Endometrial microvascular endothelial cells (primary cell): ENCODE results near the gene CLEC16A. TPM values are rescaled to one million over a fixed set of nuclear protein-coding genes. Genes with fewer than 3 reads are reported as not detected.

Experiments
- in situ Hi-C: cut with HindIII; loops from 2 replicates; pipeline ENCODE4 v1.10.0; 2017; ENCODE audit warnings: low sequenced_read_pairs, low pct_unique_long_range_greater_than_20kb; ENCODE audit errors: inconsistent ontology term
- total RNA-seq: library from RNA; depleted of rRNA; stranded (reverse); fragments of >200 nt; gene quantifications from one replicate; pipeline ENCODE4 v1.2.3, GENCODE V29; 2015; ENCODE audit errors: inconsistent ontology term

The CLEC16A gene
- total RNA-seq, 1 donor from 2014 or later = 13.7 TPM

DNA sequence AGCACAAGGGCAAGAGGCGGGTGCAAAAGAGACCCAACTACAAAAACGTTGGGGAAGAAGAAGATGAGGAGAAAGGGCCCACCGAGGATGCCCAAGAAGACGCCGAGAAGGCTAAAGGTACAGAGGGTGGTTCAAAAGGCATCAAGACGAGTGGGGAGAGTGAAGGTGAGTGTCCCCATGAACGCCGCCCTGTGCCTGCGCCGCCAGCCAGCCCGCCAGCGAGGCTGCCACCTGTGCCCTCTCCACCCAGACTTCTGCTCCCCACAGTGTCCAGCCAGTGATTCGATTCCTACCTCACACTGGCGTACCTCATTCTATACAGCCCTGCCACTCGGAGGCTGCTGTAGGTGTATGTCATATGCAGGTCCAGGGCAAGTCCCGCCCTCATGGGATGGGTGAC, 58.8 kb downstream of the CLEC16A start:
- in situ Hi-C loops = no loop called here

DNA sequence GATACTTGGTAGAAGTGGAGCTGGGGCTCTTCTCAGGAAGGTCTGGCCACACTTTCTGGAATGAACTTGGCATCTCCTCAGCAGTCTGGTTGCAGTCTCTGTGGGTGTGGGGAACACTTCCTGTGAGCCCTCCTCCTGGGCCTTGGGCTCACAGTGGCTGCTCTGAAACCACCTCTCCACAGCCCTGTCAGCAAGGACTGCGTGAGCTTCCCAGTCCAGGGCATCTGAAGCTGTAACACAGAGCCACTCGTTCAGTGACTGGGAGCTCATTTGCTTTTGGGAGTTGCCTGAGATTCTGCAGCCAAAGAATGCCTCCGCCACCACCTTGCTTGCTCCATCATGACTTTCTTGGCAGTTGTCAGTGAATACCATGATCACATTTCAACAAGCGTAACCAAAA, 60.0 kb downstream of the CLEC16A start:
- in situ Hi-C loops = no loop called here

DNA sequence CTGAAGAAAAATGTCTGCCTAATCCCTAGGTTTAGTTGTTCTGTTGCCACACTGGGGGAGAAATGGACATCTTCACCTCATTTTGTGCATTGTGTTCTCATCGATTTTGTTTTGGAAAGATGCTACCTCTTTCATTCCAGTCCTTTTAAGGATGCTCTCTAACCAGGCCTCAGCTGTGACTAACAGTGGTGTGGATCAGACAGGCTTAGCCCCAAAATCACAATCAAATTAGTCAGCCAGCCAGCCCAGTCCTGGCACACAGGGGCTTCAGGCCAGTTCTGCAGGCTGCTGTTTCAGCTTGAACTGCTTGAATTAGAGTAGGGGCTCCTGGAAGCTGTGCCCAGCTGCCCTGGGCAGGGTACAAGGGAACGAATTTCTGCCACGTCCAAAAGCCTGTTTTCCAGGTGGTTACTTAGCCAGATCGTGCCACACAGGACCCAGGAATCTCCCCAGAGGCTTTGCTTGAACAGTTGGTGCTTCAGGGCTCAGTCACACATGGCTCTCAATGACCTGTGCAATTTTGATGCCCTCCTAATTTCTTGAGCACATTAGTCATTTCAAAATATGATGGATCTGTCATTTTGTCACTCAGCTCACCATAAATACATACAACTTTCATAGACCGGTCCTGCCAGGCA, 60.7 kb downstream of the CLEC16A start:
- in situ Hi-C loops = no loop called here

DNA sequence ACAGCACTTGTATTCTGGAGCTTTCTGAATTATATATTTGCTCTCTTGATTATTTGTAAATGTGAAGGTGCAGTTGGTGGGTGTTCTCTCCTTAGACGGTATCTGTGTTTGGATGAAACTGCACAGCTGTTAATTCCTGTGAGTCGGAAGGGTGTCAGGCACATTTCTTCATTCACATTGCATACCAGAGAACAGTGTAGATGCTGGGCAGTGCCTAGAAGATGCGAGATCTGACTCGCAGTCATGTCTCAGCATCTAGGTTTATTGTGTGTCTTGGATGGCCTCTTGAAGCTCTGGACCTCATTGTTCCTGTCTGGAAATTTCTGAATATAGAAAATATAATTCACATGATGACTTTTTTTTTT, 61.2 kb downstream of the CLEC16A start:
- in situ Hi-C loops = no loop called here

DNA sequence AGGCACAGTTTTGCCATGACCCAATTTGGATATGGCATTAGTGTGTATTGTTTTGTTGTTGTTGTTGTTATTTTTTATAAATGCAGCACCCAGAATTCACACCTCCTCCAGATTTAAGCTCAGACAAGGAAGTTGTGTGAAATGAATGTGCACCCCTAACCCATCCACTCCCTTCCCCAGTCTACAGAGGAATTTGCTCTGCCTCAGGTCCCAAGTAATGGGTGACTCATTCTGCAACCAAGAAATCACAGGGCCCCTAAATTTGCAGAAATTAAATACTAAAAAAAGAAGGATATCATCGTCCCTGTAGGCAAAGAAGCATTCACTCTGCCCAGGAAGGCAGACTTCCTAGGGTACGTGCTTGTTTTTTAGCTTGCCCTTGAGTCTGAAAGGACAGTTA, 62.3 kb downstream of the CLEC16A start:
- in situ Hi-C loops = no loop called here

DNA sequence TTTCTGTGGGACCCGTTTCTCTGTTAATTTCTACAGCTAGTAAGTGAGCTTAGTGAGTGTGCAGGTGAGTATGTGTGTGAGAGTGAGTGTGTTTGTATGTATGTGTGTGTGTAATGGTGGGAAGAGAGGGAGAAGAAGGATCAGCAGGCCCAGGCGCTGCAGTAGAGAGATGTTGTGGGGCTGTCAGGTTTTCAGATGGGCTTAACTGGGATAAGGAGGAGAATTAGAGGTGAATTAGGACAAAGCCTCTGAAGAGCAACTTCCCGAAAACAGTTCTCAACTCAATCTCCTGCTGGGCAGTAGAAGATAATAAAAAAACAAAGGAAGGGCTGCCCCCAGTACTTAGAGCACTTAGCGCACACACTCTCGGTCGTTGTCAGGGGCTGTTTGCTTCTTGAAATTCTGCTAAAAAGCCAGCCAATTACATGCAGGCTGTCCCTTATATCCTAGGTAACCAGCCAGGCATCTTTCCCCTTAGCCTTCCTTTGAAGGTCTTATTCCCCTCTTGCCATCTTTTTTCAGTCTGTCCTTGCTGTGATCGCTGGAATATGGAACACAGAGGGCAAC, 63.4 kb downstream of the CLEC16A start:
- in situ Hi-C loops = no loop called here

DNA sequence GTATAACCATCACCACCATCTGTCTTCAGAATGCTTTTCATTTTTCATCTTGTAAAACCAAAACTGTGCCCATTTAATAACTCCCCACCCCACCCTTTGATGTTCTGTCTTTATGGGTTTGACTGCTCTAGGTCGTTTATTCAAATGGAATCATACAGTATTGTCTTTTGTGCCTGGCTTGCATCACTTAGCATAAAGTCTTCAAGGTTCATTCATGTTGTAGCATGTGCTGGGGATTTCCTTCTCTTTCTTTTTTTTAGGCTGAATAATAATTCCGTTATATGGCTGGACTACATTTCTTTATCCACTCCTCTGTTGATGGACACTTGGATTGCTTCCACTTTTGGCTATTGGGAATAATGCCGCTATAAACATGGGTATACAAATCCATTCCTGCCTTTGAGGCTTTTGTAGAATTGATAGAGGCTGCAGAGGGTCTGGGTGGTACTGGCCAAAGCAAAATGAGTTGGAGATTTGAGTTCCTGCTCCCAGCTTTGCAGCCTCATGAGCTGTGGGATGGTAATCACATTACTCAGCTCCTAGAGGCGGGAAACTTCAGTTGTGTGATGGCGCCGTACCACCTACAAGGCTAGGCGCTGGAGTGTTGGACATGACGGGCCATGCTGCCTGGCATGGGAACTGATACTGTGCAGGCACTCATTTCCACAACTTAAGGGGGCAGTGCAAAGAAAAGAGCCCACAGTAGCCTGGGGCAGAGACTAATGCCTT, 64.8 kb downstream of the CLEC16A start:
- in situ Hi-C loops = no loop called here

DNA sequence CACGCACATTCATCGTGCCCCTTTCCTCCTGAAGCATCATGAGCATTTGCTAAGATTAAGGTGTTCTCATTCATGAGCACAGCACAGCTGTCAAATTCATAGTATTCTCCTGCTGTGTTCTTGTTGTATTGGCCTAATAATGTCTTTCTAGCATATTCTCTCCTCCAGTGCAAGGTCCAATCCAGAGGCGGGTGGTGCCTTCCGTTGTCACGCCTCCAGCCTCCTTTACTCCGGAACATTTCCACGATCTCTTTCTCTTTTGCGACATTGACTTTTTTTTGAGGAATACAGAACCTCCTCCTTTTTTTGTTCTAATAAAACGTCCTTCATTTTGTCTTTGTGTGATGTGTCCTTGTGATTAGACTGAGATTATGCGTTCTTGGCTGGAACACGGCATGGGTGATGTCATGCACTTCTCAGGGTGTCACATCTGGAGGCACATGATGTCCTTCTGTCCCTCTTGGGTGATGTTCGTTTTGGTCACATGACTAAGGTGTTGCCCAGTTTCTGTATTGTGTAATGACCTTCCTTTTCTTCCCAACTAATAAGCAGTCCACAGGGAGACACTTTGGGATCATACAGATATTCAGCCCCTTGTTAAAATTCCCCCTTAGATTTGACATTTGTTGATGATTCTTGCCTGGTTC, 66.3 kb downstream of the CLEC16A start:
- in situ Hi-C loops = no loop called here

DNA sequence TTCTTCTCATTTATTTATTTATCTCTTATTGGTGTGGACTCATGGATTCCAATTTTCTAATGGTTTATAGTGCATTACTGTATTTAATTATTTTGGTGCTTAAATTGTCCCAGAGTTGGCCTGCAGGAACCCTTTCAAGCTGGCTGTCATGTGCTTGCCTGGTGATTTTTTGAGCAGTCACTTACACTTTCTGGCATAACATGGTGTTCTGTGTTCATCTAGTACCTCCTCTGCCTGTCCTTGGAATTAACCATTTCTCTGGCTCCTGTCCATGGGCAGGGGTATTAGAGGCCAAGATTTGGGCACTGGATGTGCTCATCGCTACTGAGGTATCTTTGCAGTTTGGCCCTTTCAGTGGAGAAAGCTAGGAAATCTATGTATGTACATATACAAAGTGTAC, 67.0 kb downstream of the CLEC16A start:
- in situ Hi-C loops = no loop called here

DNA sequence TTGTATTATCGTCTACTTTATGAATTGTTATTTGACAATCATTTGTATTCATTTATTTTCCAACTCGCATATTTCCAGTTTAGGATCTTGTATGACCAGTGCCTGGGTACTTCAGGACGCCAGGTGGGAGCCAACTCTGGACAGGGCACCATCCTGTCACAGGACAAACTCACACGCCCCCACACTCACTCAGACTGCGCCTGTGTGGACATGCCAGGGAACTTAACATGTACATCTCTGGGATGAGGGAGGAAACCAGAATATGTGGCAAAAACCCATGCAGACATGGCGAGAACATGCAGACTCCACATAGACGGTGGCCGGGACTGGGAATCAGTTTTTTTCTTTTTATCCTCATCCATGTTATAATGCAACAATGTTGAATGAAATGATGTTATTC, 68.5 kb downstream of the CLEC16A start:
- in situ Hi-C loops = no loop called here

DNA sequence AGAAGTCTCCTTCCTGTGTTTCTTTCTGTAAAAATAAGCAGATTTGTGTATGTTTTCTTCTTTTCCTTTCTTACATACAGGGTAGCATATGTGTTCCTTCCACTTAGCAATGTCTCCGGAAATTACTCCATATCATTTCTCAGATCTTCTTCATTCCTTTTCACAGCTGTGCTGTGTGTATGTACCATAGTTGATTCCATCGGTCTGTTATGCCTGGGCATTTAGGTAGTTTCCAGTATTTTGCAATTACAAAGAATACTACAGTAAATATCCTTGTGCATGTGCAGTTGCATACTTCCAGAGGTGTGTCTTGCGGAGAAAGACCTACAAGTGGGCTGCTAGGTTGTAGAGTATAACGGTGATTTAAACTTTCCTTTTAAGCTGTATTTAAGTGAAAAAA, 69.8 kb downstream of the CLEC16A start:
- in situ Hi-C loops = no loop called here

DNA sequence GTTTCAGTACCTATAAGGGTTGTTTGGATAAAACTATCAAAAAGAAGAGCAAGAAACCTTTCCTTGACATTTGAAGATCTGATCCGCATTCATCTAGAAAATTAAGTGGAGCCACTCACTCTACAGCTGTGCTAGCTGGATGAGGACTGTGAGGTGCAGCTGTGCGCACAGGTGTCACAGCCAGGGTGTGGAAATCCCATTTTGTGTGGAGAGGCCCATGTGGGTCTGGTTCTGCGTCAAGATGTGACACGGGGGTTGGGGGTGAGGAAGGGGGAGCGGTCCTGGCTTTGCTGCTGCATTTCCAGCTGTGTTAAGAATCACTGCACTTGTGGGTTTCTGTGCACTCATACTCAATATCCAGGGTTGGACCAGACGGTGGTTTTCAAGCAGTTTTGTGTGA, 70.7 kb downstream of the CLEC16A start:
- in situ Hi-C loops = no loop called here

DNA sequence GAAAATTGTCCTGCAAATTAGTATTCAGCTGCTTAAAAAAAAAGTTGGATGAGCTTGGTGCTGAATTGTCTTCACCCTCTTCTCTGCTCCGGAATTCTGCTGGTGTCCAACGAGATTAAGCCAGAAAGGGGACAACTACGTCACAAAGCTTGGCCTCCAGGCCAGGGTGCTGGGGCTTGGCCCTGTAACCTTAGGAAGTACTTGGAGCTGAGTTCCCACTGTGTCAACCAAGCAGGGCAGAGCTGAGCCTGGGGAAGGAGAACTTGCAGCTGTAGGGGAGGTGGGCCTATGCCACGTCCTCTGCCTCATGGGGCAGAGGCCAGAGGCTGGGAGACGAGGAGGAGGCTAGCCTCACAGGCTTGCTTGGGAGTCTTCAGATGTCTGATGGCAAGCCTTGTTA, 71.2 kb downstream of the CLEC16A start:
- in situ Hi-C loops = no loop called here

DNA sequence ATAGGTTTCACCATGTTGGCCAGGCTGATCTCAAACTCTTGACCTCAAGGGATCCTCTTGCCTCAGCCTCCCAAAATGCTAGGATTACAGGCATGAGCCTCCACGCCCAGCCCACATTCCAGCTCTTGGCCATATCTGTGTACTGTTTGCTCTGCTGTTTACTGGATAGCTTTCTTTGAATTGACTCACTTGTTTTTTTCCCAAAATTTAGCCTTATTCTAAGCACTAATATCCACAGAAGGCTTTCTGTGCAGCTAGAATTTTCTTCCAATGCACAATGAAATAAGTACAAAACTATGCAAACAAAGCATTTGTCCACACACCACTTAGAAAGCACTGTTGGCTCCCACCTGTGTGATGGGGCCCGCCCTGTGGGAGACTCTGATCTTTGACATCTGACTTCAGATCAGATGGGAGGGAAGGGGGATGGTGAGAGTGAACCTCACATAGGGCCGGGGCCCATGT, 72.2 kb downstream of the CLEC16A start:
- in situ Hi-C loops = no loop called here

DNA sequence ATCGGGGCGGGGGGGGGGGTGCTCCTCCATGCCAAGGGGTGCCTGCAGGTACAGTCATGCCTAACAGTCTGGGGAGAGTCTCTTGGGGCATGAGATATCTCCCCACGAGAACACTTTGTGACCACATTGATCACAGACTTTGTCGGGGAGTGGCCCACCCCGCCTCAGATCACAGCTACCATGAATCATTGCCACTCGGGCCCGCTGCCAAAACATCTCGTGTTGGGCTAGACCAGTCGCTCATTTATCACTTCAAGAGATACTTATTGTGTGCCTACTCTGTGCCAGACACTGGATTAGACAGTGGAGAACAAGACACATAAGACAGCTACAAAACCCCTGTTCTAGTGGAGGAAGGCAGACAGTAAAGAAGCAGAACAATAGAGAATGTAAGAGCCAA, 72.6 kb downstream of the CLEC16A start:
- in situ Hi-C loops = no loop called here

DNA sequence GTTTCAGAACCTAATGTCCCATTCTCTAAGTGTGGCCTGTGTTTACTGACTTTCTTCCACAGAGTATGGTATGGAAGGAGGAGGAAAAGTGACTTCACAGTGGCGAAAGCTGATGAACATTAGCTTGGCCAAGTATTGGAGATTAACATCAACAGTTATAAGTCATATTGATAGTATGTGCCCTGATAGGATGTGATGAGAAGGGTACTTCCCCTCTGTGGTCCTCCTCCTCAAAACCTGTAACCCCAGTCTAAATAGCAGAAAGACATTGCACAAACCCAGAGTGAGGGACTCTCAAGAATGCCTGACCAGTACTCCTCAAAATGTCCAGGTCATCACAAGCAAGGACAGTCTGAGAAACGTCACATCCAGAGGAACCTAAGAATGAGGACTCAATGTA, 73.1 kb downstream of the CLEC16A start:
- in situ Hi-C loops = no loop called here

DNA sequence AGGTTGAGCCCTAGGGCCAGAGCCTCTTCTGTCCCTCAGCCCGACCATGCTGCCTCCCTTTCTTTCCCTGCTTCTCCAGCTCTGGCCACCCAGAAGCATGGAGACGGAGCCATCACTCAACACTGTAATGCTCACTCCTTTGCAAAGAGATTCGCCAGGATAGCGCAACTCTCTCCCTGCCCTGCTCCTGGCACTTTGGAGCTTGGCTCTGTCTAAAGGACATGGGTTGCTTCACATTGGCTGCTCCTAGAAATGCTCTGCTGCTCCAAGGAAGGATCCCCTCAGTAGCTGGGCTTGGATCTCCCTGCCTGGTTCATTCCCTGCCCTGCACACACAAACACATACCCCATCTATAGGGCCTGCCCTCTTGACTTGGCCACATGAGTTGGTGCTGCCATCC, 76.0 kb downstream of the CLEC16A start:
- in situ Hi-C loops = no loop called here

DNA sequence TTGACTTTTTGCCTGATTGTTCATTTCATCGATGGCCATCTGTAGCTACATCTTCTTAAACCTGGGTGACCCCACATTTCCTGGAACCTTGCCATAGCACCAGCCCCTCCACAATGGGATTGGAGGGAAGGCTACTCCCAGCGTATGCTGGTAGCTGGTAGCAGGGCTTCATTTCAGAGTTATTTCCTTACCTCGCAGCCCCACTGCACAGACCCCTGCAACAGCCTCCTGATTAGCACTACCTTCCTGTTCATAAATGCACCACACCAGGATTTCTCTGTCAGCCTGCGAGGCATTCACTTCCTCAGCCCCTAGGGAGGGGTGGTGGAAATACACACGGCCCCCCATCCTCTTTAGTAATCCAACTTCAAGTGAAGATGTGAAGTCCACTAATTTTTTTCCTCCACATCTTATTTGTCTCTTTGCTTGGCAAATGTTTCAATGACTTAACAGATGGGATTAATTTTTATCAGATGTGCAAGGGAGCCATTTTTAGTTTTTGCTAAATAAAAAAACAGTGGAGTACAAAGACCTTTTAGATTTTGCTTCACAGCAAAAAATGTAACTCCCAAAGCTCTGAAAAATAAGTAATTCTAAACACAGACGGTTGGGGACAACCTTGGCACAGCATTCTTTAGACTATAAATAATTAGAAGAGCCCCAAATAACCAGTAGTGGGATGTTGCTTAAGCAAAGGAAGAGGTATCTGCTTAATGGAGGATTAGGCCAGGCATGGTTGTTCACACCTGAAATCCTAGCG, 76.6 kb downstream of the CLEC16A start:
- in situ Hi-C loops = no loop called here

DNA sequence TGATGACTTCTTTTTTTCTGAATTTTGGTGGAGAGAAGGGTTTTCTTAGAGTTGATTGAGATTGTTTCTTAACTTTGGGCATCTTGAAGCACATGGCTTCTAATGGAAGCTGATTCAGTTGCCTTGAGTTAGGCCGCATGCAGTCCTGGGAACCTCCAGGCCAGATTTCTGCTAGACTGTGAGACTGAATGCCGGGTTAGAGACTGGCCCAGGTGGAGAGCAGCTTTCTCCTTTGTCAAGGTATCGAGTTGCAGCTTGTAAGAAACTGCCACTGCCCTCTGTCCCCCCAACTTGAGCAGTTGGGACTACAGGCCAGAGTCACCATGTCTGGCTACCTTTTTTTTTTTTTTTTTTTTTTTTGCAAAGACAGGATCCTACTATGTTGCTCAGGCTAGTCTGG, 77.6 kb downstream of the CLEC16A start:
- in situ Hi-C loops = no loop called here
